Uterus (tissue), 2 donors: ENCODE measurements around the gene ST3GAL5.

ENCODE experiments used
- CTCF ChIP-seq, 4 experiments: fragments of 200-600 bp in 2 of 4; fragments of 450-650 bp in 2 of 4; sonication (generic) in 2 of 4; IDR thresholded peaks; one replicate each; pipeline ENCODE4 v1.5.1; 2016 to 2019; ENCODE audit warnings: antibody characterized with exemption in 4 of 4, mild to moderate bottlenecking in 2 of 4, moderate library complexity in 1 of 4
- POLR2A ChIP-seq, 2 donors: fragments of 450-650 bp; IDR thresholded peaks; one replicate each; pipeline ENCODE4 v1.6.1; 2016; ENCODE audit warnings: antibody characterized with exemption in 2 of 2, mild to moderate bottlenecking in 1 of 2, moderate library complexity in 1 of 2

GRCh38 chr2:85794491-85795121, 94.2 kb downstream of the ST3GAL5 start:
- TF ChIP-seq CTCF (IDR thresholded peaks at IDR 0.05) (no peak), POLR2A (IDR thresholded peaks at IDR 0.05) (no peak)
